Nephron progenitor cell (in vitro differentiated cells): ENCODE measurements around the gene TGM5.
A peak's percentile ranks its signal among the peaks of the same experiment; 100 is the strongest.

ENCODE experiments used
- DNase-seq: peaks from one replicate; pipeline ENCODE4 v3.0.0; 2021
- H3K27ac Mint-ChIP-seq: 2 replicates; pipeline ENCODE4 v1.8.0; 2021; ENCODE audit warnings: mild to moderate bottlenecking, moderate library complexity, mixed read lengths
- H3K27me3 Mint-ChIP-seq: 2 replicates; pipeline ENCODE4 v1.8.0; 2021; ENCODE audit warnings: mild to moderate bottlenecking, low read depth, mixed read lengths; ENCODE audit not compliant: poor library complexity
- H3K36me3 Mint-ChIP-seq: 2 replicates; pipeline ENCODE4 v1.8.0; 2021; ENCODE audit warnings: low read depth, mixed read lengths
- H3K4me1 Mint-ChIP-seq: 2 replicates; pipeline ENCODE4 v1.8.0; 2021; ENCODE audit warnings: mixed read lengths
- H3K4me3 Mint-ChIP-seq: 2 replicates; pipeline ENCODE4 v1.8.0; 2021; ENCODE audit warnings: mild to moderate bottlenecking, moderate library complexity, mixed read lengths
- H3K9me3 Mint-ChIP-seq: 2 replicates; pipeline ENCODE4 v1.8.0; 2021; ENCODE audit warnings: mild to moderate bottlenecking, moderate library complexity, mixed read lengths
- TF ChIP-seq, protein P1 (sequence below): fragments of 200-600 bp; sonication (generic); IDR thresholded peaks from 2 replicates; pipeline ENCODE4 v1.5.0; 2021; ENCODE audit warnings: antibody characterized with exemption

The TGM5 gene

GRCh38 chr15:43185157-43186002, 81.3 kb downstream of the TGM5 start, which contains the start of gene CCNDBP1:
Gene CCNDBP1 (plus strand): TSS chr15:43185403. CDS start chr15:43185499, 96 bp downstream.
- DNase-seq, result peak; percentile 95
- Mint-ChIP-seq H3K4me1 (peaks cover 11% of the 10 kb centered on the region), H3K27ac (peak within 1 kb of the TSS; percentile 92), H3K4me3 (peak within 1 kb of the TSS; percentile 94), H3K27me3 (peaks cover 1% of the 10 kb centered on the region), H3K36me3 (peaks cover 8% of the 10 kb centered on the region), H3K9me3 (no peaks in the 10 kb centered on the region)
- TF ChIP-seq, protein P1, sequence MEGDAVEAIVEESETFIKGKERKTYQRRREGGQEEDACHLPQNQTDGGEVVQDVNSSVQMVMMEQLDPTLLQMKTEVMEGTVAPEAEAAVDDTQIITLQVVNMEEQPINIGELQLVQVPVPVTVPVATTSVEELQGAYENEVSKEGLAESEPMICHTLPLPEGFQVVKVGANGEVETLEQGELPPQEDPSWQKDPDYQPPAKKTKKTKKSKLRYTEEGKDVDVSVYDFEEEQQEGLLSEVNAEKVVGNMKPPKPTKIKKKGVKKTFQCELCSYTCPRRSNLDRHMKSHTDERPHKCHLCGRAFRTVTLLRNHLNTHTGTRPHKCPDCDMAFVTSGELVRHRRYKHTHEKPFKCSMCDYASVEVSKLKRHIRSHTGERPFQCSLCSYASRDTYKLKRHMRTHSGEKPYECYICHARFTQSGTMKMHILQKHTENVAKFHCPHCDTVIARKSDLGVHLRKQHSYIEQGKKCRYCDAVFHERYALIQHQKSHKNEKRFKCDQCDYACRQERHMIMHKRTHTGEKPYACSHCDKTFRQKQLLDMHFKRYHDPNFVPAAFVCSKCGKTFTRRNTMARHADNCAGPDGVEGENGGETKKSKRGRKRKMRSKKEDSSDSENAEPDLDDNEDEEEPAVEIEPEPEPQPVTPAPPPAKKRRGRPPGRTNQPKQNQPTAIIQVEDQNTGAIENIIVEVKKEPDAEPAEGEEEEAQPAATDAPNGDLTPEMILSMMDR, result peak; percentile 48

- Mint-ChIP-seq H3K36me3 (peaks cover 3% of the 10 kb centered on the region), H3K4me1 (peaks cover 11% of the 10 kb centered on the region), H3K27ac (no peak overlapping the region), H3K4me3 (peak overlapping the region; percentile 94), H3K27me3 (peaks cover 6% of the 10 kb centered on the region), H3K9me3 (no peaks in the 10 kb centered on the region)
- DNase-seq, result no peak
- TF ChIP-seq, protein P1, result no peak
Measured at GRCh38 chr15:43184407-43185124, 82.2 kb downstream of the TGM5 start.

DNA sequence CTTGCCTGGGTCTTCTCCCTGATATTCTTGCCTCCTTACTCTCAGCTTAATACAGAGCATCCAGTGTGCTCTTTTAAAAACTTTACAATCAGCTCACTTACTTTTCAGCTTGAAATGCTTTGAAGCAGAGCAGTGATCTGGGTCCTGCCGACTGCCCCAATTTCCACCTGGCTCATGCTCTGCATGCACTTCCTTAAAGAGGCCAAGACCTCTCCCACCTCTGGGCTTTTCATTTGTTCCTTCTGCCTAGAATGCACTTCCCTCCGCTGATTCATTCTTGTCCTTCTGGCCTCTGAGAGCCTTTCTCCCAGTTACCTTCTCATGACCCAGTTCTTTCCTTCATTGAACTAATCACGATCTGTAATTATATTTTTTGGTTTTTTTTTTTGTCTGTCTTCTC, 83.5 kb downstream of the TGM5 start:
- Mint-ChIP-seq H3K9me3 (no peaks in the 10 kb centered on the region), H3K36me3 (no peaks in the 10 kb centered on the region), H3K27me3 (peaks cover 6% of the 10 kb centered on the region), H3K27ac (no peak overlapping the region), H3K4me3 (no peak overlapping the region), H3K4me1 (peaks cover 11% of the 10 kb centered on the region)
- no peak for DNase-seq
- TF ChIP-seq, protein P1, result no peak
